ENCODE measurements around the gene RGS6. TPM values are rescaled to one million over a fixed set of nuclear protein-coding genes. Genes with fewer than 3 reads are reported as not detected.
A peak's percentile ranks its signal among the peaks of the same experiment; 100 is the strongest.

Gene RGS6
- total RNA-seq, 2 experiments from 2014 or later = not detected

- BruUV-seq (replicated peaks) = no TSS peak
- Histone ChIP-seq H3K4me2 (ENCODE audit: low read length) (no peak overlapping the region), H3K4me1 (ENCODE audit: insufficient read depth, low read length, poor library complexity, severe bottlenecking) (no peaks in the 10 kb centered on the region), H4K20me1 (ENCODE audit: insufficient read depth, low read length) (no peaks in the 10 kb centered on the region), H2AFZ (ENCODE audit: low read length) (no peak overlapping the region), H3K36me3 (ENCODE audit: insufficient read depth, low read length) (no peaks in the 10 kb centered on the region), H3K79me2 (ENCODE audit: insufficient read depth, low read depth, low read length) (no peaks in the 10 kb centered on the region), H3K9me3 (ENCODE audit: low read length) (no peaks in the 10 kb centered on the region), H3K27ac (ENCODE audit: low read depth, low read length, poor library complexity, severe bottlenecking) (no peak overlapping the region), H3K9me2 (ENCODE audit: insufficient read depth, low read length) (no peaks in the 10 kb centered on the region), H3K4me3 (ENCODE audit: low read depth, low read length, poor library complexity, severe bottlenecking) (no peak overlapping the region)
- ChIA-PET POLR2A (no interaction called here), CTCF (ENCODE audit: unreplicated experiment) (no interaction called here)
- TF ChIP-seq EZH2phosphoT487 (IDR thresholded peaks at IDR 0.05; ENCODE audit: borderline replicate concordance, low read depth, low read length) (no peak), CTCF (conservative IDR thresholded peaks at IDR 0.05; ENCODE audit: low read length) (no peak)
- no peak for DNase-seq (ENCODE audit: low spot score)
- intact Hi-C loops (cut with micrococcal nuclease; ENCODE audit: unreplicated experiment) = no loop called here
These were observed 20.4 kb downstream of the RGS6 start for GRCh38 chr14:71952381-71953363.

- Histone ChIP-seq H3K27ac (ENCODE audit: low read depth, low read length, poor library complexity, severe bottlenecking) (no peak overlapping the region), H3K36me3 (ENCODE audit: insufficient read depth, low read length) (no peaks in the 10 kb centered on the region), H4K20me1 (ENCODE audit: insufficient read depth, low read length) (no peaks in the 10 kb centered on the region), H2AFZ (ENCODE audit: low read length) (no peak overlapping the region), H3K4me1 (ENCODE audit: insufficient read depth, low read length, poor library complexity, severe bottlenecking) (no peaks in the 10 kb centered on the region), H3K79me2 (ENCODE audit: insufficient read depth, low read depth, low read length) (no peaks in the 10 kb centered on the region), H3K9me3 (ENCODE audit: low read length) (no peaks in the 10 kb centered on the region), H3K4me2 (ENCODE audit: low read length) (no peak overlapping the region), H3K4me3 (ENCODE audit: low read depth, low read length, poor library complexity, severe bottlenecking) (no peak overlapping the region), H3K9me2 (ENCODE audit: insufficient read depth, low read length) (no peaks in the 10 kb centered on the region)
- DNase-seq (ENCODE audit: low spot score) = peak; percentile 5
- intact Hi-C loops (cut with micrococcal nuclease; ENCODE audit: unreplicated experiment) = no loop called here
- CTCF ChIA-PET (ENCODE audit: unreplicated experiment) = no interaction called here
- no peak for TF ChIP-seq CTCF (conservative IDR thresholded peaks at IDR 0.05; ENCODE audit: low read length)
- POLR2A ChIA-PET = no interaction called here
- no TSS peak for BruUV-seq (replicated peaks)
These were observed 24.8 kb downstream of the RGS6 start for GRCh38 chr14:71956920-71957563.

GRCh38 chr14:71959055-71959454, 26.8 kb downstream of the RGS6 start:
- no peaks in the 10 kb centered on the region for H3K79me2 ChIP-seq (ENCODE audit: insufficient read depth, low read depth, low read length)
- no TSS peak for BruUV-seq (replicated peaks)
- POLR2A ChIA-PET = interaction anchor here (0.5 to 0.7 kb wide), 2 partner anchors 209 to 1972 kb away, joined by 3 to 7 read pairs; no protein-coding TSS in a partner anchor
- no peaks in the 10 kb centered on the region for H3K9me3 ChIP-seq (ENCODE audit: low read length)
- CTCF ChIA-PET (ENCODE audit: unreplicated experiment) = no interaction called here
- H3K4me3 ChIP-seq (ENCODE audit: low read depth, low read length, poor library complexity, severe bottlenecking) = no peak overlapping the region
- no peak overlapping the region for H2AFZ ChIP-seq (ENCODE audit: low read length)
- no peaks in the 10 kb centered on the region for H3K4me1 ChIP-seq (ENCODE audit: insufficient read depth, low read length, poor library complexity, severe bottlenecking)
- H3K4me2 ChIP-seq (ENCODE audit: low read length) = no peak overlapping the region
- H4K20me1 ChIP-seq (ENCODE audit: insufficient read depth, low read length) = no peaks in the 10 kb centered on the region
- no peak for DNase-seq (ENCODE audit: low spot score)
- no peaks in the 10 kb centered on the region for H3K9me2 ChIP-seq (ENCODE audit: insufficient read depth, low read length)
- H3K27ac ChIP-seq (ENCODE audit: low read depth, low read length, poor library complexity, severe bottlenecking) = no peak overlapping the region
- no peaks in the 10 kb centered on the region for H3K36me3 ChIP-seq (ENCODE audit: insufficient read depth, low read length)
- no peak for TF ChIP-seq EZH2phosphoT487 (IDR thresholded peaks at IDR 0.05; ENCODE audit: borderline replicate concordance, low read depth, low read length)
- no peak for TF ChIP-seq CTCF (conservative IDR thresholded peaks at IDR 0.05; ENCODE audit: low read length)
- intact Hi-C loops (cut with micrococcal nuclease; ENCODE audit: unreplicated experiment) = no loop called here

Data from OCI-LY7 (cell line).